Keratinocyte (primary cell): ENCODE measurements around the gene STARD10. TPM values are rescaled to one million over a fixed set of nuclear protein-coding genes. Genes with fewer than 3 reads are reported as not detected.

Source experiments
- DNase-seq: peaks from one replicate; pipeline ENCODE4 v3.0.0-alpha.2; 2011; ENCODE audit warnings: low read depth, missing footprints, low spot score
- FAIRE-seq: peaks from 2 replicates; lab custom pipeline; 2011; peaks lifted over from hg19 to GRCh38; lab: Jason Lieb, UNC
- H2AFZ ChIP-seq: 2 replicates; pipeline ENCODE4 v1.6.0; 2012; ENCODE audit warnings: low read length, control low read depth, inconsistent platforms; ENCODE audit not compliant: control insufficient read depth
- H3K27ac ChIP-seq: 2 replicates; pipeline ENCODE4 v1.5.1; 2011; ENCODE audit warnings: low read length; ENCODE audit not compliant: control insufficient read depth, insufficient read depth
- H3K27me3 ChIP-seq: 3 replicates; pipeline ENCODE4 v1.6.0; 2011; ENCODE audit warnings: low read length; ENCODE audit not compliant: control insufficient read depth, insufficient read depth; ENCODE audit errors: extremely low read depth
- H3K36me3 ChIP-seq, 2 experiments: 2 replicates in 1 of 2; 3 replicates in 1 of 2; pipeline ENCODE4 v1.5.1; 2011; ENCODE audit warnings: low read length in 2 of 2, mild to moderate bottlenecking in 1 of 2; ENCODE audit not compliant: control insufficient read depth in 2 of 2, insufficient read depth in 2 of 2; ENCODE audit errors: extremely low read depth in 1 of 2
- H3K4me1 ChIP-seq: 3 replicates; pipeline ENCODE4 v1.5.1; 2011; ENCODE audit warnings: low read length; ENCODE audit not compliant: control insufficient read depth, insufficient read depth; ENCODE audit errors: extremely low read depth
- H3K4me2 ChIP-seq: 3 replicates; pipeline ENCODE4 v1.6.0; 2011; ENCODE audit warnings: low read depth, low read length; ENCODE audit not compliant: control insufficient read depth, insufficient read depth; ENCODE audit errors: extremely low read depth
- H3K4me3 ChIP-seq, 3 experiments: fragments of 200-600 bp in 1 of 3; sonication (generic) in 1 of 3; 2 replicates in 2 of 3; 3 replicates in 1 of 3; pipeline ENCODE4 v1.5.1; 2011 to 2016; ENCODE audit warnings: low read length in 3 of 3, mild to moderate bottlenecking in 3 of 3, control low read depth in 2 of 3, inconsistent platforms in 1 of 3, low read depth in 1 of 3, mixed read lengths in 1 of 3, mixed run types in 1 of 3, moderate library complexity in 1 of 3; ENCODE audit not compliant: control insufficient read depth in 2 of 3, insufficient read depth in 2 of 3; ENCODE audit errors: extremely low read depth in 1 of 3
- H3K79me2 ChIP-seq: 2 replicates; pipeline ENCODE4 v1.6.0; 2012; ENCODE audit warnings: low read length; ENCODE audit not compliant: control insufficient read depth, insufficient read depth
- H3K9ac ChIP-seq: 3 replicates; pipeline ENCODE4 v1.6.0; 2011; ENCODE audit warnings: low read length; ENCODE audit not compliant: control insufficient read depth, insufficient read depth; ENCODE audit errors: extremely low read depth
- H3K9me1 ChIP-seq: 3 replicates; pipeline ENCODE4 v1.6.0; 2011; ENCODE audit warnings: low read length; ENCODE audit not compliant: control insufficient read depth, insufficient read depth; ENCODE audit errors: extremely low read depth
- H3K9me3 ChIP-seq: 2 replicates; pipeline ENCODE4 v1.5.1; 2012; ENCODE audit warnings: low read depth, low read length; ENCODE audit not compliant: control insufficient read depth
- H4K20me1 ChIP-seq: 3 replicates; pipeline ENCODE4 v1.6.0; 2011; ENCODE audit warnings: low read length; ENCODE audit not compliant: control insufficient read depth, insufficient read depth; ENCODE audit errors: extremely low read depth
- CTCF ChIP-seq, 3 experiments: IDR thresholded peaks in 1 of 3; conservative IDR thresholded peaks in 1 of 3; optimal IDR thresholded peaks in 1 of 3; 2 replicates in 2 of 3; 3 replicates in 1 of 3; pipeline versions ENCODE3 to v1.5.1; 2011; ENCODE audit warnings: low read length in 3 of 3, mild to moderate bottlenecking in 3 of 3, moderate library complexity in 2 of 3, control low read depth in 1 of 3, inconsistent platforms in 1 of 3; ENCODE audit not compliant: insufficient read depth in 2 of 3; ENCODE audit errors: extremely low read depth in 1 of 3
- EZH2 ChIP-seq: IDR thresholded peaks from one replicate; pipeline ENCODE4 v1.6.1; 2012; ENCODE audit warnings: inconsistent platforms, mild to moderate bottlenecking, low read length, moderate library complexity
- dilution Hi-C: fragments of 300-500 bp; cut with MboI; formaldehyde crosslinking; loops from one replicate; pipeline ENCODE4 v1.7.0; 2020; ENCODE audit warnings: low sequenced_read_pairs; ENCODE audit not compliant: extremely low pct_ligation_motif_present
- polyA plus RNA-seq, 5 experiments: library from polyadenylated mRNA; depleted of rRNA in 3 of 5; stranded (reverse) in 3 of 5; stranded (forward) in 1 of 5; unstranded in 1 of 5; fragments of >200 nt; gene quantifications; 1 replicate in 1 of 5; 2 replicates in 3 of 5; 3 replicates in 1 of 5; pipeline versions ENCODE4 v1.2.1 to v1.2.3, GENCODE V29; 2011 to 2012; ENCODE audit warnings: missing spikeins in 2 of 5, low read depth in 1 of 5, low replicate concordance in 1 of 5

The STARD10 gene
- polyA plus RNA-seq, 1 donor (not counting 4 experiments of a cell fraction or from before 2014, with no cell fraction given), result 67.0 TPM

GRCh38 chr11:72745511-72745910, 48.3 kb downstream of the STARD10 start:
- dilution Hi-C loops, result no loop called here
- no peak overlapping the region for H3K4me3 ChIP-seq
- H3K27me3 ChIP-seq, result no peaks in the 10 kb centered on the region
- H3K36me3 ChIP-seq, result peaks cover 1 to 4% of the 10 kb centered on the region in 2 experiments
- H3K79me2 ChIP-seq, result peaks cover 36% of the 10 kb centered on the region
- no peak overlapping the region for H3K27ac ChIP-seq
- no peaks in the 10 kb centered on the region for H3K9me1 ChIP-seq
- H3K9ac ChIP-seq, result no peak overlapping the region
- DNase-seq (no peak), FAIRE-seq (no peak)
- no peaks in the 10 kb centered on the region for H3K9me3 ChIP-seq
- peaks cover 3% of the 10 kb centered on the region for H4K20me1 ChIP-seq
- no peak overlapping the region for H2AFZ ChIP-seq
- peaks cover 27% of the 10 kb centered on the region for H3K4me1 ChIP-seq
- TF ChIP-seq EZH2 (no peak), CTCF (optimal IDR thresholded peaks at IDR 0.05 in 1 of 3, IDR thresholded peaks at IDR 0.05 in 1 of 3, conservative IDR thresholded peaks at IDR 0.05 in 1 of 3; ENCODE audit: extremely low read depth in 1 of 3, insufficient read depth in 2 of 3, low read length in 3 of 3) (no peak)
- no peak overlapping the region for H3K4me2 ChIP-seq

DNA sequence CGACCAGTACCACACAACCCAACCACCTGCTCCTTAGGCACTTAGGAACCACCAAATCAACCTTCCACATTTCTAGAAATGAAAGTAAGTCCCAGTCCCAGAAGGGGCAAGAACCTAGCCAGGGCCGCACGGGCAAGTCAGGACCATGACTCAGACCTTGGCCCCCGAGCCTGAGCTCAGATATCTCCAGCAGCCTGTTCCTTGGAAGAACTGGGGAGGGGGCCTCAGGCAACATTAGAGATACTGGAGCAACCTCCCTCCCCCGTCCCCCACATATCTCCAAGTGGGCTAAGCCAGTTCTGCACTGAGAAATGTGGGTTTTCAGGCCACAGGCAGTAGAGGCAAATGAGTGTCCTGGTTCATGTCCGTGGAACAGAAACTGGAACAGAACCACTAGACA, 49.4 kb downstream of the STARD10 start:
- H3K9me3 ChIP-seq, result no peaks in the 10 kb centered on the region
- dilution Hi-C loops, result no loop called here
- H3K9ac ChIP-seq, result no peak overlapping the region
- H3K27me3 ChIP-seq, result no peaks in the 10 kb centered on the region
- H3K4me2 ChIP-seq, result no peak overlapping the region
- TF ChIP-seq CTCF (optimal IDR thresholded peaks at IDR 0.05 in 1 of 3, IDR thresholded peaks at IDR 0.05 in 1 of 3, conservative IDR thresholded peaks at IDR 0.05 in 1 of 3; ENCODE audit: extremely low read depth in 1 of 3, insufficient read depth in 2 of 3, low read length in 3 of 3) (no peak), EZH2 (no peak)
- peaks cover 3% of the 10 kb centered on the region for H4K20me1 ChIP-seq
- no peak for DNase-seq
- H3K4me3 ChIP-seq, result no peak overlapping the region
- FAIRE-seq, result no peak
- H3K36me3 ChIP-seq, result peaks cover 1 to 8% of the 10 kb centered on the region in 2 experiments
- H3K9me1 ChIP-seq, result no peaks in the 10 kb centered on the region
- no peak overlapping the region for H2AFZ ChIP-seq
- no peak overlapping the region for H3K27ac ChIP-seq
- H3K4me1 ChIP-seq, result peaks cover 28% of the 10 kb centered on the region
- peaks cover 38% of the 10 kb centered on the region for H3K79me2 ChIP-seq
